Measurements from ENCODE around the gene ABTB1. TPM values are rescaled to one million over a fixed set of nuclear protein-coding genes. Genes with fewer than 3 reads are reported as not detected.

The ABTB1 gene
- polyA plus RNA-seq, 1 donor from 2014 or later = 2.0 TPM

DNA sequence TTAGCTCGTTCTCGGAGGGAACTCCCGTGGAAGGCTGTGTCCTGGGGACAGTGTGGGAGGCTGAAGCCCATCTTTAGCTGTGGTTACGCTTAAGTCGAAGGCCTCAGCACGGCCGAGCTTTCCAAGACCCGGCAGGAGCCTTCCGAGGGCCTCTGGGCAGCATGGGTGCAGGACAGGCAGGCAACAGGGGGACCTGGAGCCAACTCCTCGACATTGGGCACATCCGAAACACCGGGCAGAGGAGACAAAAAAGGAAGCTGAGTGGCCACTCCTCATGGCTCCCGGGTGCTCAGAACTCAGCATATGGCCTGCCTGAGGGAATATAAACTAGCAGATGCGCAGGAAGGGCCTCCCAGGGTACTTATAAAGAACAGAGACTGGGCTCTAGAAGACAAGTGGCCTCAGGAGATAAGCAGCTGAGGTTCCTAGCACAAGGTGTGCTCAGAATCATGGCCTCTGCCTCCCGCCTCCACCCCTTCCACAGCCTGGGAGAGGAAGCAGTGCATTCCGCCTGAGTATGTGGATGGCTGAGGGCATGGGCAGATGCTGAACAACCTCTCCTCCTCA lies 34.1 kb downstream of the ABTB1 start:
- Histone ChIP-seq H3K4me2 (ENCODE audit: low read length) (no peak overlapping the region), H3K4me3 (ENCODE audit: low read length) (no peak overlapping the region), H3K79me2 (replicated peaks; ENCODE audit: insufficient read depth, low read length) (no peaks in the 10 kb centered on the region), H2AFZ (ENCODE audit: low read depth, low read length) (no peak overlapping the region), H3K9me3 (ENCODE audit: low read length) (no peaks in the 10 kb centered on the region), H4K20me1 (ENCODE audit: insufficient read depth) (no peaks in the 10 kb centered on the region), H3F3A (ENCODE audit: insufficient read depth, low read length, poor library complexity, severe bottlenecking) (no peaks in the 10 kb centered on the region), H3K9ac (ENCODE audit: low read length) (no peak overlapping the region), H3K36me3 (ENCODE audit: insufficient read depth, low read length) (no peaks in the 10 kb centered on the region), H3K27ac (ENCODE audit: low read length) (peak overlapping the region; percentile 64), H3K27me3 (ENCODE audit: insufficient read depth, low read depth, low read length) (no peaks in the 10 kb centered on the region), H3K9me2 (ENCODE audit: insufficient read depth, low read length) (no peaks in the 10 kb centered on the region)
- TF ChIP-seq MXI1 (conservative IDR thresholded peaks at IDR 0.05; ENCODE audit: poor library complexity, severe bottlenecking) (no peak), EZH2 (IDR thresholded peaks at IDR 0.05; ENCODE audit: borderline replicate concordance, insufficient read depth, low read length, poor library complexity, severe bottlenecking) (no peak), EP300 (conservative IDR thresholded peaks at IDR 0.05; ENCODE audit: poor library complexity, severe bottlenecking) (no peak), POLR2AphosphoS5 (IDR thresholded peaks at IDR 0.05) (no peak), SMC3 (conservative IDR thresholded peaks at IDR 0.05; ENCODE audit: poor library complexity) (no peak), TAF1 (IDR thresholded peaks at IDR 0.05; ENCODE audit: low read depth) (no peak), RAD21 (conservative IDR thresholded peaks at IDR 0.05) (no peak)
- TF ChIP-seq, protein P1, sequence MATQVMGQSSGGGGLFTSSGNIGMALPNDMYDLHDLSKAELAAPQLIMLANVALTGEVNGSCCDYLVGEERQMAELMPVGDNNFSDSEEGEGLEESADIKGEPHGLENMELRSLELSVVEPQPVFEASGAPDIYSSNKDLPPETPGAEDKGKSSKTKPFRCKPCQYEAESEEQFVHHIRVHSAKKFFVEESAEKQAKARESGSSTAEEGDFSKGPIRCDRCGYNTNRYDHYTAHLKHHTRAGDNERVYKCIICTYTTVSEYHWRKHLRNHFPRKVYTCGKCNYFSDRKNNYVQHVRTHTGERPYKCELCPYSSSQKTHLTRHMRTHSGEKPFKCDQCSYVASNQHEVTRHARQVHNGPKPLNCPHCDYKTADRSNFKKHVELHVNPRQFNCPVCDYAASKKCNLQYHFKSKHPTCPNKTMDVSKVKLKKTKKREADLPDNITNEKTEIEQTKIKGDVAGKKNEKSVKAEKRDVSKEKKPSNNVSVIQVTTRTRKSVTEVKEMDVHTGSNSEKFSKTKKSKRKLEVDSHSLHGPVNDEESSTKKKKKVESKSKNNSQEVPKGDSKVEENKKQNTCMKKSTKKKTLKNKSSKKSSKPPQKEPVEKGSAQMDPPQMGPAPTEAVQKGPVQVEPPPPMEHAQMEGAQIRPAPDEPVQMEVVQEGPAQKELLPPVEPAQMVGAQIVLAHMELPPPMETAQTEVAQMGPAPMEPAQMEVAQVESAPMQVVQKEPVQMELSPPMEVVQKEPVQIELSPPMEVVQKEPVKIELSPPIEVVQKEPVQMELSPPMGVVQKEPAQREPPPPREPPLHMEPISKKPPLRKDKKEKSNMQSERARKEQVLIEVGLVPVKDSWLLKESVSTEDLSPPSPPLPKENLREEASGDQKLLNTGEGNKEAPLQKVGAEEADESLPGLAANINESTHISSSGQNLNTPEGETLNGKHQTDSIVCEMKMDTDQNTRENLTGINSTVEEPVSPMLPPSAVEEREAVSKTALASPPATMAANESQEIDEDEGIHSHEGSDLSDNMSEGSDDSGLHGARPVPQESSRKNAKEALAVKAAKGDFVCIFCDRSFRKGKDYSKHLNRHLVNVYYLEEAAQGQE (IDR thresholded peaks at IDR 0.05; ENCODE audit: borderline replicate concordance) = no peak
- TF ChIP-seq, protein P2, sequence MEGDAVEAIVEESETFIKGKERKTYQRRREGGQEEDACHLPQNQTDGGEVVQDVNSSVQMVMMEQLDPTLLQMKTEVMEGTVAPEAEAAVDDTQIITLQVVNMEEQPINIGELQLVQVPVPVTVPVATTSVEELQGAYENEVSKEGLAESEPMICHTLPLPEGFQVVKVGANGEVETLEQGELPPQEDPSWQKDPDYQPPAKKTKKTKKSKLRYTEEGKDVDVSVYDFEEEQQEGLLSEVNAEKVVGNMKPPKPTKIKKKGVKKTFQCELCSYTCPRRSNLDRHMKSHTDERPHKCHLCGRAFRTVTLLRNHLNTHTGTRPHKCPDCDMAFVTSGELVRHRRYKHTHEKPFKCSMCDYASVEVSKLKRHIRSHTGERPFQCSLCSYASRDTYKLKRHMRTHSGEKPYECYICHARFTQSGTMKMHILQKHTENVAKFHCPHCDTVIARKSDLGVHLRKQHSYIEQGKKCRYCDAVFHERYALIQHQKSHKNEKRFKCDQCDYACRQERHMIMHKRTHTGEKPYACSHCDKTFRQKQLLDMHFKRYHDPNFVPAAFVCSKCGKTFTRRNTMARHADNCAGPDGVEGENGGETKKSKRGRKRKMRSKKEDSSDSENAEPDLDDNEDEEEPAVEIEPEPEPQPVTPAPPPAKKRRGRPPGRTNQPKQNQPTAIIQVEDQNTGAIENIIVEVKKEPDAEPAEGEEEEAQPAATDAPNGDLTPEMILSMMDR (IDR thresholded peaks at IDR 0.05; ENCODE audit: poor library complexity, severe bottlenecking) = no peak

DNA sequence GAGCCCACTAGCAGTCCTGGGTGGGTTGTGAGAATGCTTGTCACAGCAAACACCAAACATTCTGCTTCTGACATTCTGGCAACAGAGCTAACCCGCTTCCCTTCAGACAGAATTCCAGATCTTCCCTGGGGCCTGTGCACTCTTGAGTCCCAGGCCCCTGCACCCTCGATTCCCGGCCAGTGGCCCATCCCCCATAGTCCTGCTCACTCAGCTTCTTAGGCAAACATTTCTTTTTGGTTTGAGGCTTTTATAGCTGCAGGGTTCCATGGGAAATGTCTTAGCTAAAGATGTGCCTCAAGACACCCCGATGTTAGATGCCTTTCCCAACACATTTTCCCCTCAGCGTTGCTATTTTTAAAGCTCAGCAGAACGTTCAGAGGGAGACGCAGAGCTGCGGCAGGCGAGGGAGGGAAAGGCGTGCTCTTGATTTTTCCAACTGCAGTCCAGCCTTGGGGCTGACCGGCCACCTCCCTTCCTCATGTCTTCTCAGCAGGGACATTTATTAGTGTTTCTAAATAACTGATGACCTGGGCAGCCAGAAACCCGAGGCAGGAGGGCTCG lies 35.2 kb downstream of the ABTB1 start:
- Histone ChIP-seq H3K79me2 (replicated peaks; ENCODE audit: insufficient read depth, low read length) (no peaks in the 10 kb centered on the region), H3F3A (ENCODE audit: insufficient read depth, low read length, poor library complexity, severe bottlenecking) (no peaks in the 10 kb centered on the region), H3K27ac (ENCODE audit: low read length) (peak overlapping the region; percentile 64), H3K4me2 (ENCODE audit: low read length) (no peak overlapping the region), H2AFZ (ENCODE audit: low read depth, low read length) (no peak overlapping the region), H3K27me3 (ENCODE audit: insufficient read depth, low read depth, low read length) (no peaks in the 10 kb centered on the region), H4K20me1 (ENCODE audit: insufficient read depth) (no peaks in the 10 kb centered on the region), H3K4me3 (ENCODE audit: low read length) (peak overlapping the region; percentile 27), H3K9me3 (ENCODE audit: low read length) (no peaks in the 10 kb centered on the region), H3K9ac (ENCODE audit: low read length) (peak overlapping the region; percentile 24), H3K36me3 (ENCODE audit: insufficient read depth, low read length) (no peaks in the 10 kb centered on the region), H3K9me2 (ENCODE audit: insufficient read depth, low read length) (no peaks in the 10 kb centered on the region)
- TF ChIP-seq, protein P2 (IDR thresholded peaks at IDR 0.05; ENCODE audit: poor library complexity, severe bottlenecking) = no peak
- TF ChIP-seq RAD21 (conservative IDR thresholded peaks at IDR 0.05) (no peak), SMC3 (conservative IDR thresholded peaks at IDR 0.05; ENCODE audit: poor library complexity) (peak; percentile 21), MXI1 (conservative IDR thresholded peaks at IDR 0.05; ENCODE audit: poor library complexity, severe bottlenecking) (peak; percentile 6), POLR2AphosphoS5 (IDR thresholded peaks at IDR 0.05) (peak; percentile 19), EZH2 (IDR thresholded peaks at IDR 0.05; ENCODE audit: borderline replicate concordance, insufficient read depth, low read length, poor library complexity, severe bottlenecking) (no peak), EP300 (conservative IDR thresholded peaks at IDR 0.05; ENCODE audit: poor library complexity, severe bottlenecking) (no peak)
- TF ChIP-seq, protein P1 (IDR thresholded peaks at IDR 0.05; ENCODE audit: borderline replicate concordance) = no peak
